Activated T-cell treated with anti-CD3 and anti-CD28 coated beads, Interleukin-2, amount 50 U/mL, for 72 hours (primary cell): ENCODE measurements around the gene RAP1GDS1. TPM values are rescaled to one million over a fixed set of nuclear protein-coding genes. Genes with fewer than 3 reads are reported as not detected.
A peak's percentile ranks its signal among the peaks of the same experiment; 100 is the strongest.

Experiments used
- ATAC-seq, 2 donors: fragments of 150-1000 bp; cut with Tn5 transposase; replicated peaks in 1 of 2; 2 replicates each; pipeline ENCODE4 v1.10.0; 2021; ENCODE audit warnings: moderate library complexity in 2 of 2, mild to moderate bottlenecking in 1 of 2
- DNase-seq, 2 donors: peaks; one replicate each; pipeline ENCODE4 v3.0.0; 2021 to 2022; ENCODE audit warnings: mixed read lengths in 1 of 2
- H3K27ac Mint-ChIP-seq: one replicate; pipeline ENCODE4 v1.8.0; 2022; ENCODE audit warnings: mild to moderate bottlenecking, moderate library complexity, mixed read lengths
- H3K27me3 Mint-ChIP-seq: one replicate; pipeline ENCODE4 v1.8.0; 2022; ENCODE audit warnings: low read depth, mixed read lengths
- H3K36me3 Mint-ChIP-seq, 2 donors: one replicate each; pipeline ENCODE4 v1.8.0; 2022; ENCODE audit warnings: mixed read lengths in 2 of 2, mild to moderate bottlenecking in 1 of 2; ENCODE audit not compliant: insufficient read depth in 2 of 2
- H3K4me1 Mint-ChIP-seq: one replicate; pipeline ENCODE4 v1.8.0; 2022; ENCODE audit warnings: low read depth, mixed read lengths
- H3K4me3 Mint-ChIP-seq, 2 donors: one replicate each; pipeline ENCODE4 v1.8.0; 2022; ENCODE audit warnings: mild to moderate bottlenecking in 2 of 2, mixed read lengths in 2 of 2, moderate library complexity in 2 of 2
- H3K9me3 Mint-ChIP-seq, 2 donors: one replicate each; pipeline ENCODE4 v1.8.0; 2022; ENCODE audit warnings: mixed read lengths in 2 of 2
- total RNA-seq, 2 donors: library from RNA; stranded (reverse); gene quantifications; one replicate each; pipeline ENCODE4 v1.2.3, GENCODE V29; 2022

Gene RAP1GDS1
- total RNA-seq, 2 donors from 2014 or later: 47.2 to 54.6 TPM

DNA sequence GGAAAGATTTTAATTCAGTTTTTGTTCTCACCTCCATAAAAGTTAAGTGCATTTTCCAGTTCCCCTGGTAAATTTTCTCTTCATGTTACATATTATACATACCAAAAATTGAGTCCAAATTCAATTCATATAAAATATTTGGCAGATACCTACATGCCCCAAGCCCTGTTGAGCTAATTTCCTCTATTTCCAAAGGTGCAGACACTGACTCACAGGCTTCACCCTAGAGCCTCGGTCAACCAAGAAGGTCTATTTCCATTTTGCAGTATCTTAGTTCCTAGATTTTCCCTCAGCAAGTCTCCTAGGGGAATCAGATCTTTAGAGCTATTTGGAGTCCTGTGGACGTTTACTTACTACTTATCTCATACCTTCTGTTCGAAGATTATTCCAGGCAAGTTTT, 222.8 kb downstream of the RAP1GDS1 start:
- Mint-ChIP-seq H3K4me1 (peaks cover 91% of the 10 kb centered on the region), H3K36me3 (peaks cover 4 to 6% of the 10 kb centered on the region in 2 donors), H3K27me3 (no peaks in the 10 kb centered on the region), H3K9me3 (no peaks in the 10 kb centered on the region), H3K27ac (peak overlapping the region; percentile 88), H3K4me3 (peak overlapping the region; percentile 80 to 86)
- ATAC-seq (no peak), DNase-seq (no peak)

DNA sequence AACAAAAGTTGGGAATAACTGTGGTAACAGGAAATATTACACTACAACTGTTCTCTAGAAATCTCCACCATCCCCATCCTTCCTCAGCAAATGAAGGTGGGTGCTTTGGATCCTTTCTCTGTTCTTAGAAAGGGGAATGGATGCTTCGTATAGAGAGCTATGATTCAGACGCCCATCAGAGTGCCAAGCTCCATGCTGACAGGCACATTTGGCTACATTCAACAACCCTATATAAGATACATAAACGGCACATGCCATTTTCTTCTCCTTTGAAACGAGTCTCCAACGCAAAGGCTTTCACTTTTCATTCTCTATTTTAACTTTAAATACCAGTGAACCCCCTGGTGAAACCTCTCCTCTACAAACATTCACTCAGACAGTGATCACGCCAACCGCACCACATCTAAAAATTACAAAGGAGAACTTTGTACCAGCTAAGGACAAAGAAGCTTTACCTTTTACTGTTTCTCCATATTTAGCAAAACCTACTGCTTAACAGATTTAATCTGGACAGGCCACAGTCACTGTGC, 224.7 kb downstream of the RAP1GDS1 start:
- no peaks in the 10 kb centered on the region for H3K27me3 Mint-ChIP-seq
- peaks cover 4 to 5% of the 10 kb centered on the region in 2 donors for H3K36me3 Mint-ChIP-seq
- ATAC-seq (peak; percentile 16 to 28), DNase-seq (peak; percentile 17 to 25)
- H3K27ac Mint-ChIP-seq: peak overlapping the region; percentile 2
- H3K9me3 Mint-ChIP-seq: no peaks in the 10 kb centered on the region
- peaks cover 72% of the 10 kb centered on the region for H3K4me1 Mint-ChIP-seq
- H3K4me3 Mint-ChIP-seq: peak overlapping the region; percentile 33 to 69

DNA sequence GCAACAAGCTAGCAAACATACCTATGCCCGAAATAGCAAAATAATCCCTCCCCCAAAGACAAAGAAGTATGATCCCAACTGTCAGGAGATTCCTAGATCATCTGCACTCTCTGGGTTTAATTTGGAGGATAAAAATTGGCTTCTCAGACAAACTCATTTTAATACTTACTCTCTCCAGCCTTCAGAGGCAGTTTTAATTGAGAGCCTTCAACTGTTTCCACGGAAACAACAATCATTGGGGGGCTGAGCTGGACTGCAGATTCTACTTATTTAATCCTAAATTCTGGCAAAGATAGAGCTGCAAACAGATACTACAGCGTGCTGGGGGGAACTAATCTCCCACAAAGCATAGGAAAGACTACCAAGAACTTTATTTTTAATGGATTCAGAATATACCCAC, 229.1 kb downstream of the RAP1GDS1 start:
- ATAC-seq (no peak), DNase-seq (no peak)
- peaks cover 60% of the 10 kb centered on the region for H3K4me1 Mint-ChIP-seq
- H3K27ac Mint-ChIP-seq: no peak overlapping the region
- no peaks in the 10 kb centered on the region for H3K9me3 Mint-ChIP-seq
- H3K4me3 Mint-ChIP-seq: no peak overlapping the region
- H3K27me3 Mint-ChIP-seq: no peaks in the 10 kb centered on the region
- no peaks in the 10 kb centered on the region for H3K36me3 Mint-ChIP-seq

DNA sequence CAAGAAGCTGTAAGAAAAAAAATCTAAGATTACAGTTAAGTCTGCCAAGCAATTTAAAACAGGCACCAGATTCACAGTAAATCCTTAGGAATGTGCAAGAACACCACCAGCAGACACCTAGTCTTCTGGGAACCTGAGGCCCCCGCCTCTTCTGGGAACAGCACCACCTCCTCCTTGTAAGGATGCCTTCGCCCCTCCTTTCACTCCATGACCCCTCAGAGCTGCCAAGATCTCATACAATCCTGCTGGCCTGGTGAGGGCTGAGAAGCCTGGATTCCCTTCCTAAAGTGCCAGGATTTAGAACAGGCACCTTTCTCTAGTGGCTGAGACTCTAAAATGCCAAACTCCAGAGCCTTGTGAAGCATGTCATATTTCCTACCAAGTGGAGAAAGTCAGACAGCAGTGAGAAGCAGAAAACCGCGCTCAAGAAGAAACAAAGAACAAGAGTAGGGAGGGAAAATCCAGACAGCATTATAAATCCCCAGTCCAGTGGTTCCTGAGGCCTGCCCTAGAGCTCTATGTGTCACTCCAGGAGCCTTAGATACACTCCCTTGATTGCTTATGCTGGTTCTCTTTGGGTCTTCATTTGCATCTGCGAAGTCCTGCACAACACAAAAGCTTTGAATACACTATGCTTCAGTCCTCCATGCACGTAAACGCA, 230.8 kb downstream of the RAP1GDS1 start:
- ATAC-seq: peak in 1 of 2 donors; percentile 36
- Mint-ChIP-seq H3K9me3 (no peaks in the 10 kb centered on the region), H3K36me3 (no peaks in the 10 kb centered on the region), H3K27ac (no peak overlapping the region), H3K4me3 (no peak overlapping the region), H3K27me3 (no peaks in the 10 kb centered on the region), H3K4me1 (peaks cover 44% of the 10 kb centered on the region)
- DNase-seq: no peak

DNA sequence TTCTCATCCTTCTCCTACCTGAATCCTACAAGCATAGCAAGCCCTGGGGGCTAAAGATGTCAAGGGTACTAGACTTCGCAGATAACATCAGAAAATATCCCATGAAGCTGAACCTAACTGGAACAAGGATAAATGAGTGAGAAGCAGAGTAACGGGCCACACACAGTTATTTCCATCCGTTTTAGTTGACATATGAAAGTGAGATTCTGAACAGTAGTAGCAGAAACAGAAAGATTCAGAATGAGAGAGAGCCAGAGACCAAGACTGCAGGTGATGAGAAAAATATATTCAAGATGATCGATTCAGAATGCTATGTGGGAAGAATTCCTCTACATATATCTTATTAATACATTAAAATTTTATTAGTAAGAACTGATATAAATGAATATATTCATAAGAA, 232.1 kb downstream of the RAP1GDS1 start:
- Mint-ChIP-seq H3K4me3 (peak overlapping the region; percentile 14 to 28), H3K4me1 (peaks cover 44% of the 10 kb centered on the region), H3K9me3 (no peaks in the 10 kb centered on the region), H3K27ac (no peak overlapping the region), H3K27me3 (no peaks in the 10 kb centered on the region), H3K36me3 (peaks cover 0 to 2% of the 10 kb centered on the region in 2 donors)
- ATAC-seq: peak; percentile 72 to 75
- no peak for DNase-seq

Other genes with a start within 250 kb of the RAP1GDS1 start
- gene STPG2, start 117.9 kb upstream of the RAP1GDS1 start, total RNA-seq: not detected